Panc1 (cell line): Measurements from ENCODE around the gene GAS7.

Experiments used
- CTCF ChIP-seq: fragments of 450-650 bp; IDR thresholded peaks from 2 replicates; pipeline ENCODE4 v1.5.1; 2017; ENCODE audit warnings: mild to moderate bottlenecking
- POLR2AphosphoS5 ChIP-seq: IDR thresholded peaks from 2 replicates; pipeline ENCODE4 v1.6.1; 2012; ENCODE audit warnings: mild to moderate bottlenecking, low read depth, low read length, moderate library complexity

GRCh38 chr17:9944704-9945103, 253.7 kb downstream of the GAS7 start:
- TF ChIP-seq CTCF (no peak), POLR2AphosphoS5 (no peak)
